Measurements from ENCODE around the gene C10orf67.

Gene C10orf67

GRCh38 chr10:23344241-23344841, at the start of gene C10orf67:
Gene C10orf67, minus strand, starts transcription at chr10:23344797. Its CDS starts 23 bp downstream, at chr10:23344774.
- no peak for TF ChIP-seq GATA3 (IDR thresholded peaks at IDR 0.05; ENCODE audit: low read depth, low read length)
- no peak for TF ChIP-seq GATA2 (IDR thresholded peaks at IDR 0.05; ENCODE audit: low read depth, low read length)

GRCh38 chr10:23391821-23392220, 47.2 kb upstream of the C10orf67 start:
- TF ChIP-seq GATA2 (IDR thresholded peaks at IDR 0.05; ENCODE audit: low read depth, low read length), result no peak
- no peak for TF ChIP-seq GATA3 (IDR thresholded peaks at IDR 0.05; ENCODE audit: low read depth, low read length)

GRCh38 chr10:23390809-23391208, 46.2 kb upstream of the C10orf67 start:
- TF ChIP-seq GATA3 (IDR thresholded peaks at IDR 0.05; ENCODE audit: low read depth, low read length), result peak; percentile 59
- peak; percentile 68 for TF ChIP-seq GATA2 (IDR thresholded peaks at IDR 0.05; ENCODE audit: low read depth, low read length)

GRCh38 chr10:23386052-23386451, 41.5 kb upstream of the C10orf67 start:
- no peak for TF ChIP-seq GATA2 (IDR thresholded peaks at IDR 0.05; ENCODE audit: low read depth, low read length)
- no peak for TF ChIP-seq GATA3 (IDR thresholded peaks at IDR 0.05; ENCODE audit: low read depth, low read length)

GRCh38 chr10:23384364-23384763, 39.8 kb upstream of the C10orf67 start:
- no peak for TF ChIP-seq GATA2 (IDR thresholded peaks at IDR 0.05; ENCODE audit: low read depth, low read length)
- no peak for TF ChIP-seq GATA3 (IDR thresholded peaks at IDR 0.05; ENCODE audit: low read depth, low read length)

GRCh38 chr10:23383637-23384036, 39.0 kb upstream of the C10orf67 start:
- no peak for TF ChIP-seq GATA2 (IDR thresholded peaks at IDR 0.05; ENCODE audit: low read depth, low read length)
- no peak for TF ChIP-seq GATA3 (IDR thresholded peaks at IDR 0.05; ENCODE audit: low read depth, low read length)

GRCh38 chr10:23381298-23382040, 36.9 kb upstream of the C10orf67 start:
- TF ChIP-seq GATA2 (IDR thresholded peaks at IDR 0.05; ENCODE audit: low read depth, low read length) (no peak), GATA3 (IDR thresholded peaks at IDR 0.05; ENCODE audit: low read depth, low read length) (no peak)

- TF ChIP-seq GATA3 (IDR thresholded peaks at IDR 0.05; ENCODE audit: low read depth, low read length) (no peak), GATA2 (IDR thresholded peaks at IDR 0.05; ENCODE audit: low read depth, low read length) (no peak)
These were observed 35.1 kb upstream of the C10orf67 start for GRCh38 chr10:23379686-23380085.

GRCh38 chr10:23376229-23376655, 31.6 kb upstream of the C10orf67 start:
- TF ChIP-seq GATA2 (IDR thresholded peaks at IDR 0.05; ENCODE audit: low read depth, low read length) (no peak), GATA3 (IDR thresholded peaks at IDR 0.05; ENCODE audit: low read depth, low read length) (no peak)

- no peak for TF ChIP-seq GATA3 (IDR thresholded peaks at IDR 0.05; ENCODE audit: low read depth, low read length)
- no peak for TF ChIP-seq GATA2 (IDR thresholded peaks at IDR 0.05; ENCODE audit: low read depth, low read length)
These were observed 30.8 kb upstream of the C10orf67 start for GRCh38 chr10:23375366-23375765.

GRCh38 chr10:23373156-23373555, 28.6 kb upstream of the C10orf67 start:
- no peak for TF ChIP-seq GATA3 (IDR thresholded peaks at IDR 0.05; ENCODE audit: low read depth, low read length)
- no peak for TF ChIP-seq GATA2 (IDR thresholded peaks at IDR 0.05; ENCODE audit: low read depth, low read length)

- TF ChIP-seq GATA2 (IDR thresholded peaks at IDR 0.05; ENCODE audit: low read depth, low read length), result no peak
- TF ChIP-seq GATA3 (IDR thresholded peaks at IDR 0.05; ENCODE audit: low read depth, low read length), result no peak
These were observed 26.5 kb upstream of the C10orf67 start for GRCh38 chr10:23371073-23371472.

- TF ChIP-seq GATA3 (IDR thresholded peaks at IDR 0.05; ENCODE audit: low read depth, low read length) (no peak), GATA2 (IDR thresholded peaks at IDR 0.05; ENCODE audit: low read depth, low read length) (no peak)
These were observed 25.5 kb upstream of the C10orf67 start for GRCh38 chr10:23370106-23370505.

GRCh38 chr10:23368816-23369640, 24.4 kb upstream of the C10orf67 start:
- no peak for TF ChIP-seq GATA3 (IDR thresholded peaks at IDR 0.05; ENCODE audit: low read depth, low read length)
- no peak for TF ChIP-seq GATA2 (IDR thresholded peaks at IDR 0.05; ENCODE audit: low read depth, low read length)
